ENCODE data around the gene AMACR. TPM values are rescaled to one million over a fixed set of nuclear protein-coding genes. Genes with fewer than 3 reads are reported as not detected.

AMACR gene
- total RNA-seq, 1 experiment from 2014 or later = 20.2 TPM

DNA sequence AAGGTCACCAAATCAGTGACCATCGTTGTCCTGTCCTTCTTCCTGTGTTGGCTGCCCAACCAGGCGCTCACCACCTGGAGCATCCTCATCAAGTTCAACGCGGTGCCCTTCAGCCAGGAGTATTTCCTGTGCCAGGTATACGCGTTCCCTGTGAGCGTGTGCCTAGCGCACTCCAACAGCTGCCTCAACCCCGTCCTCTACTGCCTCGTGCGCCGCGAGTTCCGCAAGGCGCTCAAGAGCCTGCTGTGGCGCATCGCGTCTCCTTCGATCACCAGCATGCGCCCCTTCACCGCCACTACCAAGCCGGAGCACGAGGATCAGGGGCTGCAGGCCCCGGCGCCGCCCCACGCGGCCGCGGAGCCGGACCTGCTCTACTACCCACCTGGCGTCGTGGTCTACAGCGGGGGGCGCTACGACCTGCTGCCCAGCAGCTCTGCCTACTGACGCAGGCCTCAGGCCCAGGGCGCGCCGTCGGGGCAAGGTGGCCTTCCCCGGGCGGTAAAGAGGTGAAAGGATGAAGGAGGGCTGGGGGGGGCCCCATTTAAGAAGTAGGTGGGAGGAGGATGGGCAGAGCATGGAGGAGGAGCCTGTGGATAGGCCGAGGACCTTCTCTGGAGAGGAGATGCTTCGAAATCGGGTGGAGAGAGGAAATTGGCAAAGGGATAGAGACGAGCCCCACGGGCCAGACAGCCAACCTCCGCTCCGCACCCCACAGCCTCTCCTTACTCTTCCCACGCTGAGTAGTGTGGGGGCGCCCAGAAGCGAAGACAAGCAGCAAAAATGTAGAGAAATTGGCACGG is 69.9 kb downstream of the AMACR start:
- in situ Hi-C loops (cut with HindIII; ENCODE audit: low sequenced_read_pairs) = no loop called here
- DNase-seq (ENCODE audit: low spot score) = no peak

DNA sequence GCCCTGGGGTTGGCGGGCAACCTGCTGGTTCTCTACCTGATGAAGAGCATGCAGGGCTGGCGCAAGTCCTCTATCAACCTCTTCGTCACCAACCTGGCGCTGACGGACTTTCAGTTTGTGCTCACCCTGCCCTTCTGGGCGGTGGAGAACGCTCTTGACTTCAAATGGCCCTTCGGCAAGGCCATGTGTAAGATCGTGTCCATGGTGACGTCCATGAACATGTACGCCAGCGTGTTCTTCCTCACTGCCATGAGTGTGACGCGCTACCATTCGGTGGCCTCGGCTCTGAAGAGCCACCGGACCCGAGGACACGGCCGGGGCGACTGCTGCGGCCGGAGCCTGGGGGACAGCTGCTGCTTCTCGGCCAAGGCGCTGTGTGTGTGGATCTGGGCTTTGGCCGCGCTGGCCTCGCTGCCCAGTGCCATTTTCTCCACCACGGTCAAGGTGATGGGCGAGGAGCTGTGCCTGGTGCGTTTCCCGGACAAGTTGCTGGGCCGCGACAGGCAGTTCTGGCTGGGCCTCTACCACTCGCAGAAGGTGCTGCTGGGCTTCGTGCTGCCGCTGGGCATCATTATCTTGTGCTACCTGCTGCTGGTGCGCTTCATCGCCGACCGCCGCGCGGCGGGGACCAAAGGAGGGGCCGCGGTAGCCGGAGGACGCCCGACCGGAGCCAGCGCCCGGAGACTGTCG is 70.7 kb downstream of the AMACR start:
- in situ Hi-C loops (cut with HindIII; ENCODE audit: low sequenced_read_pairs) = no loop called here
- DNase-seq (ENCODE audit: low spot score) = no peak

DNA sequence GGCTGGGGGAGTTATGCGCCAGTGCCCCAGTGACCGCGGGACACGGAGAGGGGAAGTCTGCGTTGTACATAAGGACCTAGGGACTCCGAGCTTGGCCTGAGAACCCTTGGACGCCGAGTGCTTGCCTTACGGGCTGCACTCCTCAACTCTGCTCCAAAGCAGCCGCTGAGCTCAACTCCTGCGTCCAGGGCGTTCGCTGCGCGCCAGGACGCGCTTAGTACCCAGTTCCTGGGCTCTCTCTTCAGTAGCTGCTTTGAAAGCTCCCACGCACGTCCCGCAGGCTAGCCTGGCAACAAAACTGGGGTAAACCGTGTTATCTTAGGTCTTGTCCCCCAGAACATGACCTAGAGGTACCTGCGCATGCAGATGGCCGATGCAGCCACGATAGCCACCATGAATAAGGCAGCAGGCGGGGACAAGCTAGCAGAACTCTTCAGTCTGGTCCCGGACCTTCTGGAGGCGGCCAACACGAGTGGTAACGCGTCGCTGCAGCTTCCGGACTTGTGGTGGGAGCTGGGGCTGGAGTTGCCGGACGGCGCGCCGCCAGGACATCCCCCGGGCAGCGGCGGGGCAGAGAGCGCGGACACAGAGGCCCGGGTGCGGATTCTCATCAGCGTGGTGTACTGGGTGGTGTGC is 71.4 kb downstream of the AMACR start, which contains the start of gene RXFP3:
Gene RXFP3 (plus strand): TSS at position 6 of the 636 bp plus-strand sequence. CDS start 355 bp downstream, at position 361.
- in situ Hi-C loops (cut with HindIII; ENCODE audit: low sequenced_read_pairs) = no loop called here

More for the DNA sequence above, 71.4 kb downstream of the AMACR start, which contains the start of gene RXFP3:
- no peak for DNase-seq (ENCODE audit: low spot score)

Other genes starting within 250 kb of the AMACR start
- not detected in 2 replicates for gene ADAMTS12, start 116.1 kb downstream of the AMACR start, total RNA-seq (2014; rRNA removed; shearing (Covaris generic))
- not detected in 2 replicates for gene RXFP3, start 71.7 kb downstream of the AMACR start, total RNA-seq (2014; rRNA removed; shearing (Covaris generic))
- gene SLC45A2, start 23.4 kb downstream of the AMACR start, total RNA-seq (2014; rRNA removed; shearing (Covaris generic)) = 0.17 TPM in 1 of 2 replicates, not detected in the other
- gene C1QTNF3, start 35.2 kb upstream of the AMACR start, total RNA-seq (2014; rRNA removed; shearing (Covaris generic)) = 0.07 TPM in 1 of 2 replicates, not detected in the other

All from G401 (cell line).